Measurements from ENCODE around the gene QKI.

Gene QKI

DNA sequence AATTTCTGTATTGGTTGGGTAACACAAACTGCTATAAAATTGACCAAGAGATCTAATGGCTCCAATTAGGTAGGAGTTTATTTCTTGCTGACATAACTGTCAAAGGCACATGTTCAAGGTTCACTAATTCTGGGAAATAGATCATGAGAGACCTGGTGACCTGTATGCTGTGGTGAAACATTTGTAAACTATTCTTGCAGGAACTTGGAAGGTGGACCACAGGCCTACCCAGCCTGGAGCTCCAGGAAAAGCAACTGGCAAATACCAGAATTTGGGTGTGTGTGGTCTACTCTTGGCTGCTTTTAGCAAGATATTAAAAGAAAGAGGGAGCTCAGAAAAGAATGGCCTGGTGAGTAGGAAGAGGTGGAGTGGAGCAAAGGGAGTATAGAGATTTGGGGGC, 184.6 kb downstream of the QKI start:
- H3K27me3 ChIP-seq, result no peaks in the 10 kb centered on the region
- intact Hi-C loops (cut with DNase I; ENCODE audit: low total_unique reads), result no loop called here
- no peaks in the 10 kb centered on the region for H3K9me3 ChIP-seq
- H3K36me3 ChIP-seq, result no peaks in the 10 kb centered on the region
- H3K4me1 ChIP-seq, result no peaks in the 10 kb centered on the region
- no peak overlapping the region for H3K4me3 ChIP-seq
- no peak overlapping the region for H3K27ac ChIP-seq
- TF ChIP-seq CTCF (IDR thresholded peaks at IDR 0.05), result no peak
- DNase-seq, result no peak

GRCh38 chr6:163599684-163600083, 185.2 kb downstream of the QKI start:
- H3K36me3 ChIP-seq, result no peaks in the 10 kb centered on the region
- intact Hi-C loops (cut with DNase I; ENCODE audit: low total_unique reads), result no loop called here
- H3K4me3 ChIP-seq, result no peak overlapping the region
- no peaks in the 10 kb centered on the region for H3K9me3 ChIP-seq
- no peak for TF ChIP-seq CTCF (IDR thresholded peaks at IDR 0.05)
- H3K4me1 ChIP-seq, result no peaks in the 10 kb centered on the region
- H3K27ac ChIP-seq, result no peak overlapping the region
- H3K27me3 ChIP-seq, result no peaks in the 10 kb centered on the region
- DNase-seq, result no peak

- no peaks in the 10 kb centered on the region for H3K36me3 ChIP-seq
- intact Hi-C loops (cut with DNase I; ENCODE audit: low total_unique reads), result no loop called here
- H3K4me3 ChIP-seq, result no peak overlapping the region
- no peaks in the 10 kb centered on the region for H3K27me3 ChIP-seq
- DNase-seq, result no peak
- H3K27ac ChIP-seq, result no peak overlapping the region
- H3K9me3 ChIP-seq, result no peaks in the 10 kb centered on the region
- no peak for TF ChIP-seq CTCF (IDR thresholded peaks at IDR 0.05)
- no peaks in the 10 kb centered on the region for H3K4me1 ChIP-seq
Observed at GRCh38 chr6:163600331-163600730, 185.8 kb downstream of the QKI start.

DNA sequence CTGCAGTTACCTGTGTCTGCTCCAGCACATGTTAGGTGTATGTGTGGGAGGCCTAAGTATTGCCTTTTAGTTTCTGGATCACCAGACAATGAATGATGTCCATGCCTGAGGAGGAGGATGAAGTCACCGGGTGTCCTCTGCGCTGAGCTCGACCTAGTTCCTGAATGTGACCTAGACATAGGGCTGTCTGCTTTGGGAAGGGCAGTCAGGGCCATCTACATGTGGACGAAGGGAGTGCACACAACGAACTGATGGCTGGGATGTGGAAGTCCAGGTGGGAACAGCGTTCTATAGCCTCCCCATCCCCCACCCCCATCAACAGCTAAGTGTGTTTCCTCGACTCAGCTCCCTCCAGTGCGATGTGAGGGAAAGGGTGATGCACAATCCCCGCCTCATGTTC, 186.3 kb downstream of the QKI start:
- TF ChIP-seq CTCF (IDR thresholded peaks at IDR 0.05), result no peak
- intact Hi-C loops (cut with DNase I; ENCODE audit: low total_unique reads), result no loop called here
- Histone ChIP-seq H3K36me3 (no peaks in the 10 kb centered on the region), H3K27me3 (no peaks in the 10 kb centered on the region), H3K4me3 (no peak overlapping the region), H3K27ac (no peak overlapping the region), H3K4me1 (no peaks in the 10 kb centered on the region), H3K9me3 (no peaks in the 10 kb centered on the region)
- DNase-seq, result no peak

GRCh38 chr6:163602851-163603250, 188.3 kb downstream of the QKI start:
- DNase-seq, result no peak
- H3K36me3 ChIP-seq, result no peaks in the 10 kb centered on the region
- no peaks in the 10 kb centered on the region for H3K9me3 ChIP-seq
- intact Hi-C loops (cut with DNase I; ENCODE audit: low total_unique reads), result no loop called here
- no peak for TF ChIP-seq CTCF (IDR thresholded peaks at IDR 0.05)
- no peaks in the 10 kb centered on the region for H3K27me3 ChIP-seq
- no peak overlapping the region for H3K4me3 ChIP-seq
- H3K27ac ChIP-seq, result no peak overlapping the region
- H3K4me1 ChIP-seq, result no peaks in the 10 kb centered on the region

DNA sequence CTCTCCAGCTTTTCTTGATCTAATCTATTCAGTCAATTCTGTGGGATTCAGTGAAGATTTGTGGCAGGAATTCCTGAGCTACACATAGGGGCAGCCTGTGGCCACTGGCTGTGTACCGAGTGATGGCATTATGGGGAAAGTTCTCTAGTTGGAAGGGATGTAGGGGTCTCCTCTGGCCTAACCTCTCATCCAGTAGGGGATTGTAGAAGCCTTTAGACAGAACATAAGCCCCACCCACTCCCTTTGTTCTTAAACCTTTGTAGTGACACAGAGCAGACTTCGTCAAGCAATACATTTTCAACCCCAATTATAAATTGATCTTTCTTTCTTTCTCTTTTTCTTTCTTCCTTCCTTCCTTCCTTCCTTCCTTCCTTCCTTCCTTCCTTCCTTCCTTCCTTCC, 188.9 kb downstream of the QKI start:
- intact Hi-C loops (cut with DNase I; ENCODE audit: low total_unique reads), result no loop called here
- no peaks in the 10 kb centered on the region for H3K27me3 ChIP-seq
- H3K4me3 ChIP-seq, result no peak overlapping the region
- no peaks in the 10 kb centered on the region for H3K36me3 ChIP-seq
- no peak for TF ChIP-seq CTCF (IDR thresholded peaks at IDR 0.05)
- no peak for DNase-seq
- H3K4me1 ChIP-seq, result no peaks in the 10 kb centered on the region
- H3K9me3 ChIP-seq, result no peaks in the 10 kb centered on the region
- H3K27ac ChIP-seq, result no peak overlapping the region

Measured in tibial artery (tissue), 4 donors.